HG03521 (cell line): ENCODE data around the gene MAGI2.

Source experiments
- ATAC-seq: cut with Tn5 transposase; IDR thresholded peaks from one replicate; pipeline ENCODE4 v1.9.1; 2021; ENCODE audit warnings: mild to moderate bottlenecking, moderate library complexity; ENCODE audit not compliant: unreplicated experiment

Gene MAGI2

GRCh38 chr7:78684201-78684600 is 769.3 kb downstream of the MAGI2 start:
- no peak for ATAC-seq

- no peak for ATAC-seq
Measured at GRCh38 chr7:78683566-78683965, 769.9 kb downstream of the MAGI2 start.

- no peak for ATAC-seq
Measured at GRCh38 chr7:78679112-78679876, 774.2 kb downstream of the MAGI2 start.

GRCh38 chr7:78677391-78677790 is 776.1 kb downstream of the MAGI2 start:
- ATAC-seq, result no peak

GRCh38 chr7:78675511-78675910 is 778.0 kb downstream of the MAGI2 start:
- ATAC-seq, result no peak

- no peak for ATAC-seq
Measured at GRCh38 chr7:78673272-78673671, 780.2 kb downstream of the MAGI2 start.

GRCh38 chr7:78662939-78663338 is 790.5 kb downstream of the MAGI2 start:
- ATAC-seq, result no peak

GRCh38 chr7:78649976-78650375 is 803.5 kb downstream of the MAGI2 start:
- no peak for ATAC-seq

GRCh38 chr7:78649236-78649635 is 804.2 kb downstream of the MAGI2 start:
- ATAC-seq, result no peak

GRCh38 chr7:78642751-78643150 is 810.7 kb downstream of the MAGI2 start:
- no peak for ATAC-seq

GRCh38 chr7:78638364-78638763 is 815.1 kb downstream of the MAGI2 start:
- ATAC-seq, result no peak

GRCh38 chr7:78636727-78637126 is 816.7 kb downstream of the MAGI2 start:
- no peak for ATAC-seq

- ATAC-seq, result no peak
Measured at GRCh38 chr7:78635026-78635793, 818.3 kb downstream of the MAGI2 start.

- ATAC-seq, result no peak
Measured at GRCh38 chr7:78634093-78634492, 819.4 kb downstream of the MAGI2 start.

GRCh38 chr7:78620920-78621319 is 832.5 kb downstream of the MAGI2 start:
- no peak for ATAC-seq

- ATAC-seq, result no peak
Measured at GRCh38 chr7:78616539-78616938, 836.9 kb downstream of the MAGI2 start.

GRCh38 chr7:78609281-78609680 is 844.2 kb downstream of the MAGI2 start:
- no peak for ATAC-seq

GRCh38 chr7:78607099-78607498 is 846.4 kb downstream of the MAGI2 start:
- no peak for ATAC-seq

GRCh38 chr7:78605119-78605518 is 848.3 kb downstream of the MAGI2 start:
- ATAC-seq, result no peak

- ATAC-seq, result no peak
Measured at GRCh38 chr7:78601728-78602127, 851.7 kb downstream of the MAGI2 start.

GRCh38 chr7:78594156-78594555 is 859.3 kb downstream of the MAGI2 start:
- no peak for ATAC-seq

GRCh38 chr7:78588393-78588792 is 865.1 kb downstream of the MAGI2 start:
- ATAC-seq, result no peak
